ENCODE results near the gene CDCP1.

GRCh38 chr3:45166321-45166879 lies 20.2 kb upstream of the CDCP1 start:
- TF ChIP-seq POLR2AphosphoS5 (IDR thresholded peaks at IDR 0.05) (no peak), CTCF (IDR thresholded peaks at IDR 0.05) (no peak)
